Measurements from ENCODE around the gene SOCS2. TPM values are rescaled to one million over a fixed set of nuclear protein-coding genes. Genes with fewer than 3 reads are reported as not detected.

Gene SOCS2
- total and polyA plus RNA-seq, 2 of the 8 experiments (the other 6 are each of a cell fraction or from before 2014, with no cell fraction given): 14.5 to 18.0 TPM

DNA sequence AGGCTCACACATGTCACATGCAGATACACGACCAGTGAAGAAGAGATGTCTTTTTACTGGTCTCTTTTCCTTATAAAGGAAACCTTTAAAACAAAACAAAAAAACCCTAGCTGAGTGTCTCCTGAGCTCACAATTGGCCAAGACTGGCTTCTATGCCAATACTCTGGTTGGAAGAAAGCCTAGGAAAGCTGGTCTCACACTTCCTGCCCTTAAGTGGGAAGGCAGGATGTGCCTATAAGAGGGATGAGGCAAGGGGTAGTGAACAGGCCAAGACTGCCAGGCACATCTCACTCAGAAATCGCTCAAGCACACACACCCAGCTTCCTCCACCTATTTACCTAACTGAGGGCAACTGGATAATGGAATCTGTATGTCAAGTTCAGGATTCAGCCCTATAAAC lies 50.0 kb downstream of the SOCS2 start:
- POLR2A ChIA-PET (ENCODE audit: partially characterized antibody): no interaction called here
- peaks cover 0 to 3% (median 1%) of the 10 kb centered on the region in 4 experiments; a peak in 1 of 7 replicates for H3K4me1 ChIP-seq (replicated peaks in 1 of 4; ENCODE audit: control insufficient read depth in 3 of 4, insufficient read depth in 4 of 4, low read length in 3 of 4)
- H3K4me3 ChIP-seq (ENCODE audit: extremely low read depth in 1 of 4, insufficient read depth in 2 of 4, low read depth in 3 of 4, low read length in 4 of 4): no peak overlapping the region
- no peak overlapping the region for H2BK120ac ChIP-seq (replicated peaks; ENCODE audit: low read depth, low read length)
- no peak overlapping the region for H2BK5ac ChIP-seq (ENCODE audit: low read depth, low read length)
- 85% methylated on average over 2 of the region's 2 CpGs; no CpG with 5 or more reads in 1 of the 2 experiments for WGBS, 2 experiments (ENCODE audit: extremely low coverage in 1 of 2, insufficient coverage in 1 of 2, insufficient read length in 1 of 2, insufficient replicate concordance in 2 of 2, low coverage in 1 of 2, low lambda C conversion rate in 2 of 2, missing lambda C conversion rate in 1 of 2)
- no peak overlapping the region for H3K23ac ChIP-seq (ENCODE audit: insufficient read length)
- FAIRE-seq (no peak), DNase-seq (ENCODE audit: low read depth in 1 of 2, low spot score in 2 of 2) (no peak)
- H3K9ac ChIP-seq (replicated peaks in 1 of 4; ENCODE audit: extremely low read depth in 1 of 4, low read depth in 3 of 4, low read length in 3 of 4): no peak overlapping the region
- no peaks in the 10 kb centered on the region for H3K9me3 ChIP-seq (ENCODE audit: insufficient read depth in 2 of 2, low read depth in 1 of 2, low read length in 1 of 2)
- H3K36me3 ChIP-seq (ENCODE audit: control insufficient read depth in 2 of 4, insufficient read depth in 4 of 4, low read length in 3 of 4): no peaks in the 10 kb centered on the region
- TF ChIP-seq TBP (IDR thresholded peaks at IDR 0.05; ENCODE audit: low read depth, low read length): no peak
- TF ChIP-seq GABPA (IDR thresholded peaks at IDR 0.05; ENCODE audit: borderline replicate concordance, insufficient read depth, low read length): no peak
- TF ChIP-seq TCF12 (IDR thresholded peaks at IDR 0.05; ENCODE audit: low read depth, low read length): no peak
- no peak for TF ChIP-seq SP1 (IDR thresholded peaks at IDR 0.05; ENCODE audit: low read depth, low read length)
- TF ChIP-seq HDAC2 (IDR thresholded peaks at IDR 0.05; ENCODE audit: borderline replicate concordance in 1 of 2, low read depth in 2 of 2, low read length in 2 of 2): no peak
- H3K14ac ChIP-seq (ENCODE audit: insufficient read length): no peak overlapping the region
- no peak overlapping the region for H3K4me2 ChIP-seq (ENCODE audit: insufficient read depth in 1 of 2, low read depth in 2 of 2, low read length in 2 of 2)
- no peak overlapping the region for H2BK20ac ChIP-seq (ENCODE audit: low read length)
- no peaks in the 10 kb centered on the region for H3K79me1 ChIP-seq (ENCODE audit: low read depth, low read length)
- no peak overlapping the region for H2BK12ac ChIP-seq (ENCODE audit: low read depth, low read length)
- no peak overlapping the region for H2BK15ac ChIP-seq (ENCODE audit: low read length)
- H2AFZ ChIP-seq (ENCODE audit: low read length): no peak overlapping the region
- no peak overlapping the region for H4K8ac ChIP-seq (ENCODE audit: extremely low read depth, insufficient read depth, low read length)
- H3K56ac ChIP-seq (replicated peaks; ENCODE audit: insufficient read length, low read depth, low read length): no peak overlapping the region
- no peaks in the 10 kb centered on the region for H3K27me3 ChIP-seq (replicated peaks in 1 of 4; ENCODE audit: control insufficient read depth in 3 of 4, extremely low read depth in 1 of 4, insufficient read depth in 3 of 4, low read length in 3 of 4)
- H4K91ac ChIP-seq (replicated peaks; ENCODE audit: insufficient read length, low read length): no peak overlapping the region
- H3K79me2 ChIP-seq (ENCODE audit: control insufficient read depth in 1 of 2, insufficient read depth in 2 of 2, low read length in 2 of 2): no peaks in the 10 kb centered on the region
- H4K20me1 ChIP-seq (replicated peaks in 1 of 2; ENCODE audit: control insufficient read depth in 1 of 2, insufficient read depth in 2 of 2, low read length in 2 of 2): no peaks in the 10 kb centered on the region
- no peak overlapping the region for H4K5ac ChIP-seq (ENCODE audit: insufficient read length, low read depth, low read length)
- H3K27ac ChIP-seq (ENCODE audit: low read depth, low read length): no peak overlapping the region
- no peak overlapping the region for H2AK5ac ChIP-seq (ENCODE audit: low read depth, low read length)
- no peak overlapping the region for H3K18ac ChIP-seq (ENCODE audit: extremely low read depth, low read length)
- CTCF ChIA-PET (ENCODE audit: partially characterized antibody): no interaction called here
- H3K23me2 ChIP-seq (ENCODE audit: low read depth, low read length): no peaks in the 10 kb centered on the region
- no peak overlapping the region for H3K4ac ChIP-seq (replicated peaks; ENCODE audit: insufficient read length, low read depth, low read length)
